HFF-Myc (cell line): ENCODE measurements around the gene GNG3.
"Not testable (repeated sequence)": the region's sequence is repeated elsewhere in the genome, so short reads cannot be mapped to it uniquely, and the experiment has no call there.

Source experiments
- DNase-seq: peaks from one replicate; pipeline ENCODE4 v3.0.0-alpha.2; 2011; ENCODE audit warnings: low read depth; ENCODE audit errors: extremely low read depth
- H3K4me3 ChIP-seq: replicated peaks from 2 replicates; pipeline ENCODE4 v1.5.1; 2011; ENCODE audit warnings: low read depth, mild to moderate bottlenecking, control low read depth, low read length
- CTCF ChIP-seq: IDR thresholded peaks from 2 replicates; pipeline ENCODE4 v1.5.1; 2012; ENCODE audit warnings: mild to moderate bottlenecking, low read depth, low read length, control low read depth; ENCODE audit errors: missing control alignments

Gene GNG3

DNA sequence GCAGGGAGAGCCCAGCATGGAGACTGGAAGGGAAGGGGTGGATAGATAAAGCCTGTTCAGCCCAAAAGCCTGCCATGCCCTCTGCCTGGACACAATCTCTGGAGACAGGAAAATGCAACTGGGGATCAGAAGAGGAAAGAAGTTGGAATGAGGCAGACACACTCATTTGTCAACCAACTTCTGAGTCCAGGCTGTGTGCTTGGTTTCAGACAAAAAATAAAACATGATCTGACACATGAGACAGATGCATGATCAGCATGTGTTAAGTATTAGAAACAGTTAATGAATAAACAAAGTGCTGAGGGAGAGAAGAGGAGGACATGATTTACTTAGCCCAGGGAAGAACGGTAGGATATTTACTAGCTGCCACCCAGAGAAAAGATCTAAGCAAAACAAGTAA lies 19.0 kb upstream of the GNG3 start:
- no peak for DNase-seq
- TF ChIP-seq CTCF, result no peak
- H3K4me3 ChIP-seq, result peak overlapping the region; percentile 38

DNA sequence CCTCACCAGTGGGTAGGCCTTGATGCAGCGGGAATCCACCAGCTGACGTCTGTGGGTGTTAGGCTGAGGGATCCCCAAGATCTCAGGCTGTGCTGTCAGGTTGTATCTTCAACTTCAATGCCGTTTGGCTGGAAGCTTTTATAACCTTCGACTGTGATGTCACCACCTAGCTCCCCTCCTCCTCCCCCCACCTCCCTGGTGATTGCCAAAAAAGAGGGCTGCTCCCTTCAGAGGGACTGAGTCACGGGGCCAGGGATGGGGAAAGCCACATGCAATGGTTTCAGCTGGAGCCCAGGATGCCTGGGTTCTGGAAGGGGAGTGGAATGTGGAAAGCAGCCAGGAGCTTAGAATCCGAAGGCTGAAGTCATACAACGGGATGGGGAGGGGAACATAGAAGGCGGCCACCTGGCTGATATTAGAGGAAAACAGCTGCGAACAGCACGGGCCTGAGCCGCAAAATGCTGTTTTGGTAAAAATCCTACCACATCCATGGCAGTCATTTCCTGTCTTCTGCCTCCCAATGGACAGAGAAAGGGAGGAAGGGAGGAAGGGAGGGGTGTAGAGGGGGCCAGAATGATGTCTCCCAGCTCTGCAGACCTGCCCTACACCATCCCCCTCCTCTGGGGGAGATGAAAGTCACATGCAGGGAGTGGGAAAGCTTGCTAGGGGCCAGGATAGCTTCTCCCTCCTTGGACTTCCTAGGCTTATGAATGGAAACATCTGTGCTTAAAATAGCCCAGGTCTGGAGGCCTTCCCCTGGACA lies 17.9 kb upstream of the GNG3 start, which contains the start of gene LRRN4CL:
Gene LRRN4CL, minus strand, starts transcription at position 110 of the 763 bp plus-strand sequence. CDS start 1,022 bp downstream, outside the sequence.
- H3K4me3 ChIP-seq, result peak within 1 kb of the TSS; percentile 38

DNA sequence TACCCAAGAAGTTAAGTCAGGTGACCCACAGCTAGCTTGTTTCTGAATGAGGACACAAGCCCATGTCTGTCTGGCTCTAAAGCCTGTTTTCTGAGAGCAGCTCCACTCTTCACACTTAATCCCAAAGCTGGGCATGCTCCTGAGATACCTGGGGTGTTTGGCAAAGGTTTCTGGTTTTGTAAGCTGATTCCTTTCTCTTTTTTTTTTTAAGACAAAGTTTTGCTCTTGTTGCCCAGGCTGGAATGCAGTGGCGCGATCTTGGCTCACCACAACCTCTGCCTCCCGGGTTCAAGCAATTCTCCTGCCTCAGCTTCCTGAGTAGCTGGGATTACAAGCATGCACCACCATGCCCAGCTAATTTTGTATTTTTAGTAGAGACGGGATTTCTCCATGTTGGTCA lies 13.9 kb upstream of the GNG3 start:
- H3K4me3 ChIP-seq, DNase-seq: not testable (repeated sequence)

More for the DNA sequence above, 17.9 kb upstream of the GNG3 start, which contains the start of gene LRRN4CL:
- DNase-seq, result peak; percentile 96
- no peak for TF ChIP-seq CTCF

DNA sequence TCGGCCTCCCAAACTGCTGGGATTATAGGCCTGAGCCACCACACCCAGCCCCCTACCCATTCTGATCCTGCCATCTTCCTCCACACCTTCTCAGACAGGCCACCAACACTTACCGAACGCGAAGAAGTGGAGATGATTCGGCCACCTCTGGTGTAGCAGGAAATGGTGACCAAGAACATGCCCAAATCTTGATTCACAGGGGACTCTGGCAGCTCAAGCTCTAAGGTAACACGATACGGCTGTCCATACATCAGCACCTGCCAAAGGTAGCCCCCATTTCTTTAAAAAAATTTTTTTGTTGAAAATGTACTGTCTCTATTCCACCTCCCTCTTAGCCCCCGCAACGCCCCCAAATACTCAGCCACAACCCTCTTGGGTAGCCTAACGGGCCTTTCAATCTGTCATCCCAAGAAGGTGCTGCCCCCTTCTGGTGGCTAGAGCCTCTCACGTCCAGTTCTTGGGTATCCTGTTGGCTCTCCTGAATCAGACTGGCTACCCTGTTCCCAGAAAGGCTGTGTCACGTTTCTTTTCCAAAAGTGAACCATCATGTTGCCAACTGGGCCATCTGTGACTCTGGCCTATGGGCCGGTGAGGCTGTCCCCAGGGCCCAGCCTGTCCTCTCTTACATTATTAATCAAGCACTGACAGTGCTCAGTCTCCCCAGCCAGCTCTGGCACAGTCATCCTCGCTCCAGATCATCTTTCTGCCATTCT lies 12.9 kb upstream of the GNG3 start:
- peak; percentile 65 for DNase-seq
- peak; percentile 89 for TF ChIP-seq CTCF

GRCh38 chr11:62702246-62702645 lies 5.2 kb upstream of the GNG3 start:
- no peak for TF ChIP-seq CTCF
- no peak for DNase-seq

More for the DNA sequence above, 12.9 kb upstream of the GNG3 start:
- no peak overlapping the region for H3K4me3 ChIP-seq

DNA sequence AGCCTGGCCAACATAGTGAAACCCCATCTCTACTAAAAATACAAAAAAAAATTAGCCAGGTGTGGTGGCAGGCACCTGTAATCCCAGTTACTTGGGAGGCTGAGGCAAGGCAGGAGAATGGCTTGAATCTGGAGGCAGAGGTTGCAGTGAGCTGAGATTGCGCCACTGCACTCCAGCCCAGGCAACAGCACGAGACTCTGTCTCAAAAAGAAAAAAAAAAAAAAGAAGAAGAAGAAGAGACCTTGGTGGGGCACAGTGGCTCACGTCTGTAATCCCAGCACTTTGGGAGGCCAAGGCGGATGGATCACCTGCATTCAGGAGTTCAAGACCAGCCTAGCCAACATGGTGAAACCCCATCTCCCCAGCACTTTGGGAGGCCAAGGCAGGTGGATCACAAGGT lies 3.6 kb upstream of the GNG3 start:
- not testable (repeated sequence) for DNase-seq, H3K4me3 ChIP-seq

More at GRCh38 chr11:62702246-62702645, 5.2 kb upstream of the GNG3 start:
- no peak overlapping the region for H3K4me3 ChIP-seq

GRCh38 chr11:62705413-62705812 lies 2.1 kb upstream of the GNG3 start:
- peak overlapping the region; percentile 70 for H3K4me3 ChIP-seq
- no peak for DNase-seq
- TF ChIP-seq CTCF, result no peak
